ENCODE data around the gene AQR. TPM values are rescaled to one million over a fixed set of nuclear protein-coding genes. Genes with fewer than 3 reads are reported as not detected.

The AQR gene
- polyA plus RNA-seq, 2 donors, result 13.2 to 14.5 TPM

DNA sequence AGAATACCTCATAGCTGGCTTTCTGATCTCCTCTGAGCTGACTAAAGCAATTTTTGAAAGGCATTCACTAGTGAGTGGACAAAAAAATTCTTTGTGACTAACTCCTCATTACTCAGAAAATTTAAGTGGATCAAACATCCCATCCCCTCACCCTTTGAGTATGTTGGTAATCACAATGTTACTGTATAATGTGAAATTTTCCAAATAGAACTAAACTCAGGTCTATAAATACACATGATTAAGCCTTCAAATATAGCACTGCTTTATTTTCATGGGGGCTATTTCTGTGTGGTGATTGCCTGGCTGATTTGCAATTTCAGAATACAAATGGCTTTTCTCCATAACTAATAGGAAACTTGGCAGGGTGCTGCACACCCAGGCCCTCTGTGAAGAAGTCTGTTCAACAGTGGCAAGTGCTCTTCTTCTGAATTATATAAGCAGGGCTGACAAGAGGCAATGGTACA is 128.2 kb downstream of the AQR start:
- H3K4me3 ChIP-seq (ENCODE audit: low read depth in 1 of 2, low read length in 2 of 2), result no peak overlapping the region
- no peak overlapping the region for H3K27ac ChIP-seq (ENCODE audit: low read depth in 2 of 2, low read length in 1 of 2)
- no peaks in the 10 kb centered on the region for H3K27me3 ChIP-seq (ENCODE audit: control insufficient read depth in 1 of 2, insufficient read depth in 2 of 2, low read length in 2 of 2)
- H3K9me3 ChIP-seq (ENCODE audit: control insufficient read depth in 2 of 2, insufficient read depth in 1 of 2, low read depth in 1 of 2, low read length in 1 of 2), result peaks cover 0 to 2% of the 10 kb centered on the region in 2 donors
- H3K4me1 ChIP-seq (ENCODE audit: control insufficient read depth in 2 of 2, insufficient read depth in 2 of 2, low read length in 1 of 2), result no peaks in the 10 kb centered on the region
- no peaks in the 10 kb centered on the region for H3K36me3 ChIP-seq (ENCODE audit: control insufficient read depth in 2 of 2, insufficient read depth in 2 of 2, low read length in 1 of 2)

DNA sequence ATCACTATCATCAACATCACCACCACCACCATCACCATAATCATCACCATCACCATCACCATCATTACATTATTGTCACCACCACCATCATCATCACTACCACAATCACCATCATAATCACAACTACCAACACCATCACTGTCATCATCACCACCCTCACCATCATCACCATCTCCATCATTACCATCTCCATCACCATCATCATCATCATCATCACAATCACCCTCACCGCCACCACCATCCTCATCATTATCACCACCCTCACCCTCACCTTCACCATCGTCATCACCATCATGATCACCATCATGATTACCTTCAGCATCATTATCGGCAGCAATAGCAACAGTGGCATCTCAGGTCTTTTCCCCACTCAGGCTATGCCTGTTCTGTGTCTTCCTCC is 131.3 kb downstream of the AQR start:
- 89 to 97% methylated on average over 3 of the region's 3 CpGs for WGBS, 2 donors
- H3K9me3 ChIP-seq (ENCODE audit: control insufficient read depth in 2 of 2, insufficient read depth in 1 of 2, low read depth in 1 of 2, low read length in 1 of 2), result peaks cover 0 to 2% of the 10 kb centered on the region in 2 donors
- no peaks in the 10 kb centered on the region for H3K4me1 ChIP-seq (ENCODE audit: control insufficient read depth in 2 of 2, insufficient read depth in 2 of 2, low read length in 1 of 2)
- no peak overlapping the region for H3K4me3 ChIP-seq (ENCODE audit: low read depth in 1 of 2, low read length in 2 of 2)
- no peaks in the 10 kb centered on the region for H3K36me3 ChIP-seq (ENCODE audit: control insufficient read depth in 2 of 2, insufficient read depth in 2 of 2, low read length in 1 of 2)
- no peaks in the 10 kb centered on the region for H3K27me3 ChIP-seq (ENCODE audit: control insufficient read depth in 1 of 2, insufficient read depth in 2 of 2, low read length in 2 of 2)
- H3K27ac ChIP-seq (ENCODE audit: low read depth in 2 of 2, low read length in 1 of 2), result no peak overlapping the region

DNA sequence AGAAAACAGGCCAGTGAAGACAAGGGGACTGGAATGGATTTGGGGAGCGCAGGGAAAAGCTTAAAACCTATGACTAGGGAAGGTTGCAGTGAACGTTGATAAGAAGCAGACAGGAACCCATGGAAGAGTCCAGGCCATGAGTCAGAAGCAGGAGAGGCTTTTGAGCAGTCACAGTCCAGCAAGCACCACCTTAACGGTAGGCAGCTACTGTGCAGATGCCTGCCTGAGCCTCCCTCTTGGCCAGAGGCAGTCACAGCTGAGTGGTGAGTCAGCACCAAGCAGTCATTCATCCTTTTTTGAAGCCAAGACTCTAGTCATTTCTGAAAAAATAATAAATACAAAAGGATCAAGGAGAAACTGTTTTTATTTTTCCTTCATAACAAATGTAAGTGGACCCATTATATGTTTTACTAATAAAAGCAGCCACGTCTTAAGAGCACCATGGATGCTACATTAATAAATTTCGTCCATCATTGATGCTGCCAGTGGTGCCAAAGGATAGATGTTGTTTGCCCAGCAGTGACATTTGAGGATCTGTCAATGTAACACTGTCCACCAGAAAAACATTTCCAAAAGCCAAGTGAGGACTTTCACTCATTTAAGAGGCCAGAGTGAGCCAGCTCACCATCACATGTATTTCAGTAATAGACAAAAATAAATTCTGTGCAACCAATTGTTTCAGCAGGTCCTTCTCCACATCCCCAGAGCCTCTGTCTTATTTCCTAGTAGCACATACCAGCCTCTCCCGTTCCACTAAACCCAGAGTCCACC is 132.1 kb downstream of the AQR start:
- no peak overlapping the region for H3K27ac ChIP-seq (ENCODE audit: low read depth in 2 of 2, low read length in 1 of 2)
- WGBS, 2 donors, result 44 to 59% methylated on average over 6 of the region's 6 CpGs

DNA sequence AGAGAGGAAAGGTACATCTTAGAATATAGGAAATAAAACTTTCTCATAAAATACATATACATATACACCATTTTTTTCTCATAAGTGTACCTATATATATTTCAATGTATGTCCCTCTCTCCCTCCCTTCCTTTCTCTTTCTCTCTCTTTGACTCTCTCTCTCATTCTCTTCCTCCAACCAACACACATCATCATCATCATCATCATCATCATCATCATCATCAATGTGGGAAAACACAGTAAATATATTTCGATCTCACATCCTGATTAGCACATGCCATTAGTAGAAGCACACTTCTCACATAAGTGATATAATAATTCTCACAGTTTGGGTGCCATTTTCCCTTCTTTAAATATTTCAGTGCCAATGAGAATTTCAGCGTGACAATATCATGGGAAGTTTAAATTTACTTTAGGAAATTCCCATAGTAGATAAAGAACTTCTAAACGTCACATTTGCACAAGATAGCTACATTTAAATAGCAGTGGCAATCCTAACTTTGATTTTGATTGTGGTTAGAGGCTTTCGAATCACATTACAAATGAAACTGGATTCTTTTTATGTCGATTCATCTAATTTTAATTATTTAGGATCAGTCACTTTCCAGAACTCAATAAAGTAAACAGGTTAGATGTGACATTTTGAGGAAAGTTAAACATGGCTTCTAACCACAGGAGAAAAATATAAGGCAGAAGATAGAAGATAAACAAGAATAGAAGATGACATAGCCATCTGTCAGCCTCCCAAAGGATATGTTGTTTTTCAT is 141.2 kb downstream of the AQR start:
- WGBS, 2 donors, result 71 to 77% methylated on average over 5 of the region's 5 CpGs
- H3K36me3 ChIP-seq (ENCODE audit: control insufficient read depth in 2 of 2, insufficient read depth in 2 of 2, low read length in 1 of 2), result no peaks in the 10 kb centered on the region
- no peak overlapping the region for H3K4me3 ChIP-seq (ENCODE audit: low read depth in 1 of 2, low read length in 2 of 2)
- H3K4me1 ChIP-seq (ENCODE audit: control insufficient read depth in 2 of 2, insufficient read depth in 2 of 2, low read length in 1 of 2), result no peaks in the 10 kb centered on the region
- no peaks in the 10 kb centered on the region for H3K27me3 ChIP-seq (ENCODE audit: control insufficient read depth in 1 of 2, insufficient read depth in 2 of 2, low read length in 2 of 2)
- H3K9me3 ChIP-seq (ENCODE audit: control insufficient read depth in 2 of 2, insufficient read depth in 1 of 2, low read depth in 1 of 2, low read length in 1 of 2), result no peaks in the 10 kb centered on the region
- no peak overlapping the region for H3K27ac ChIP-seq (ENCODE audit: low read depth in 2 of 2, low read length in 1 of 2)

More for the DNA sequence above, 132.1 kb downstream of the AQR start:
- H3K4me3 ChIP-seq (ENCODE audit: low read depth in 1 of 2, low read length in 2 of 2), result no peak overlapping the region
- H3K36me3 ChIP-seq (ENCODE audit: control insufficient read depth in 2 of 2, insufficient read depth in 2 of 2, low read length in 1 of 2), result no peaks in the 10 kb centered on the region
- peaks cover 0 to 2% of the 10 kb centered on the region in 2 donors for H3K9me3 ChIP-seq (ENCODE audit: control insufficient read depth in 2 of 2, insufficient read depth in 1 of 2, low read depth in 1 of 2, low read length in 1 of 2)
- H3K4me1 ChIP-seq (ENCODE audit: control insufficient read depth in 2 of 2, insufficient read depth in 2 of 2, low read length in 1 of 2), result no peaks in the 10 kb centered on the region
- no peaks in the 10 kb centered on the region for H3K27me3 ChIP-seq (ENCODE audit: control insufficient read depth in 1 of 2, insufficient read depth in 2 of 2, low read length in 2 of 2)

DNA sequence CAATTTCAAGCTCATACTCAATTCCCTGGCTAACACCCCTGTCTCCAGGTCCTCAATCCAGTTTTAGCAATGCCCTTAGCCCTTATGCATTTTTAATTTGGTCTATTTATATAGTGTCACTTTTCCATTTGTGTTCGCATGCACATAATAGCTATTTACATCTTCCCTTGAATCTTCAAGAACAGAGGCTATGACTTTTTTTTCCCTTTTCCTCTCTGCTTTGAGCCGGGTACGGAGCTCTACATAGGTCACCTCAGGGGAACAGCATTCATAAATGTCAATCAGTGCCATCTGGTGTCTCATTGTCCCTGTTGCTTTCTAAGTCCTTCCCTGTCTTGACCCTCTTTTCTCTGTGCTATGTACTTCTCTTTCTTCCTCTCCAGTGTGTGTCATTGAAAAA is 147.7 kb downstream of the AQR start:
- no peaks in the 10 kb centered on the region for H3K27me3 ChIP-seq (ENCODE audit: control insufficient read depth in 1 of 2, insufficient read depth in 2 of 2, low read length in 2 of 2)
- WGBS, 2 donors, result 71 to 76% methylated on average over 3 of the region's 3 CpGs
- no peak overlapping the region for H3K4me3 ChIP-seq (ENCODE audit: low read depth in 1 of 2, low read length in 2 of 2)
- no peak overlapping the region for H3K27ac ChIP-seq (ENCODE audit: low read depth in 2 of 2, low read length in 1 of 2)
- no peaks in the 10 kb centered on the region for H3K9me3 ChIP-seq (ENCODE audit: control insufficient read depth in 2 of 2, insufficient read depth in 1 of 2, low read depth in 1 of 2, low read length in 1 of 2)
- no peaks in the 10 kb centered on the region for H3K36me3 ChIP-seq (ENCODE audit: control insufficient read depth in 2 of 2, insufficient read depth in 2 of 2, low read length in 1 of 2)
- no peaks in the 10 kb centered on the region for H3K4me1 ChIP-seq (ENCODE audit: control insufficient read depth in 2 of 2, insufficient read depth in 2 of 2, low read length in 1 of 2)

DNA sequence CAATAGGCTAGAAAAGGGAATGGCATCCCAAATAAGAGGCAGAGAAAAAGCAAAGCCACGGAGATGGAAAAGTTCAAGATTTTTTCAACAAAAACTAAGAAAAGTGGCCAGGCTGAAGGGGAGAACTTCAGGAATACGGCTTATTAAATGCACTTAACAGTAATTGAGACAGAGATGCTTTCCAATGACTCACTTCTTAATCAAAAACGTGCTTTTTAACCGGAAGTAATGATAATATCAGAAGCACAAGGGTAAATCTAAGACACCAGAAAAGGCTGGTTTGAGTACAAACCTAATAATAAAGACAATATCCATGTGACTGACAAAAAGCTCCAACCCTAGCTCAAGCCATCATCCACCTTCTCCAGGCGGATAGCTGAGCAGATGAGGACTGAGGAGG is 149.4 kb downstream of the AQR start:
- Histone ChIP-seq H3K27me3 (ENCODE audit: control insufficient read depth in 1 of 2, insufficient read depth in 2 of 2, low read length in 2 of 2) (no peaks in the 10 kb centered on the region), H3K4me1 (ENCODE audit: control insufficient read depth in 2 of 2, insufficient read depth in 2 of 2, low read length in 1 of 2) (no peaks in the 10 kb centered on the region), H3K36me3 (ENCODE audit: control insufficient read depth in 2 of 2, insufficient read depth in 2 of 2, low read length in 1 of 2) (no peaks in the 10 kb centered on the region), H3K4me3 (ENCODE audit: low read depth in 1 of 2, low read length in 2 of 2) (no peak overlapping the region), H3K9me3 (ENCODE audit: control insufficient read depth in 2 of 2, insufficient read depth in 1 of 2, low read depth in 1 of 2, low read length in 1 of 2) (no peaks in the 10 kb centered on the region), H3K27ac (ENCODE audit: low read depth in 2 of 2, low read length in 1 of 2) (no peak overlapping the region)
- 78 to 81% methylated on average over 5 of the region's 5 CpGs for WGBS, 2 donors

DNA sequence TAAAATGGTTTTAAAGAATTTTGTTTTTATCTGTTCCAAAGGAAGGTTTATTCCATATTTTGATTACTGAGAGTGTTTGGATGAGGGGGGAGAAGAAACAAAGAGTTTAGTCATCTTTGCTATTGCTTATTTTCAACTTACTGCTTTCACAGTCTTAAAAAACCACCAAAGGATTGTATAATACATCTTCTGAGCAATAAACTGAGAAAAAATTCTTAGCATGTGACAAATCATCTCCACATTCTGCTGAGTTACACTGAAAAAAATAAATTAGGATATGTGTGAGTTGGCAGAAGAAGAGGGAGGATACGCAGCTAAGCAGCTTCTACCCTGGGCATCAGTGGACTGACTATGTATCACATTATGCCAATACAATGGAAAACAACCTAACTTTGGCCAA is 151.0 kb downstream of the AQR start:
- Histone ChIP-seq H3K27me3 (ENCODE audit: control insufficient read depth in 1 of 2, insufficient read depth in 2 of 2, low read length in 2 of 2) (no peaks in the 10 kb centered on the region), H3K36me3 (ENCODE audit: control insufficient read depth in 2 of 2, insufficient read depth in 2 of 2, low read length in 1 of 2) (no peaks in the 10 kb centered on the region), H3K9me3 (ENCODE audit: control insufficient read depth in 2 of 2, insufficient read depth in 1 of 2, low read depth in 1 of 2, low read length in 1 of 2) (no peaks in the 10 kb centered on the region), H3K4me3 (ENCODE audit: low read depth in 1 of 2, low read length in 2 of 2) (no peak overlapping the region), H3K4me1 (ENCODE audit: control insufficient read depth in 2 of 2, insufficient read depth in 2 of 2, low read length in 1 of 2) (no peaks in the 10 kb centered on the region), H3K27ac (ENCODE audit: low read depth in 2 of 2, low read length in 1 of 2) (no peak overlapping the region)
- WGBS, 2 donors, result 89 to 92% methylated on average over 1 of the region's 1 CpG

DNA sequence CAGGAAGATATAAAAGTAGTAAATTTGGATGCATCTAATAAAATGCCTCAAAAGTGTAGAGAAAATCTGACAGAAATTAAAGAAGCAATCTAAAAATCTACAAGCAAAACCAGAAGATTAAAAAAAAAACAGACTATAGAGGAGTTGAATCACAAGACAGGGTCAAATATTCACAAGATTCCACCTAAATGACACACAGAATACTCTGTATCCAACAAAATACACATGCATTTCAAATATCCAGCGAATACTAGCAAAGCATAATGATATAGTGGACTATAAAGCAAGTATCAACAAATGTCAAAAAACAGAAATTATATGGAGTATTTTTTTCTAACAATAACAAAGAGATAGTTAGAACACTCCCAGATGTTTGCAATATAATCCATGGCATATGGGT is 153.7 kb downstream of the AQR start:
- Histone ChIP-seq H3K4me3 (ENCODE audit: low read depth in 1 of 2, low read length in 2 of 2) (no peak overlapping the region), H3K27ac (ENCODE audit: low read depth in 2 of 2, low read length in 1 of 2) (no peak overlapping the region), H3K36me3 (ENCODE audit: control insufficient read depth in 2 of 2, insufficient read depth in 2 of 2, low read length in 1 of 2) (no peaks in the 10 kb centered on the region), H3K4me1 (ENCODE audit: control insufficient read depth in 2 of 2, insufficient read depth in 2 of 2, low read length in 1 of 2) (no peaks in the 10 kb centered on the region), H3K27me3 (ENCODE audit: control insufficient read depth in 1 of 2, insufficient read depth in 2 of 2, low read length in 2 of 2) (no peaks in the 10 kb centered on the region), H3K9me3 (ENCODE audit: control insufficient read depth in 2 of 2, insufficient read depth in 1 of 2, low read depth in 1 of 2, low read length in 1 of 2) (no peaks in the 10 kb centered on the region)
- WGBS, 2 donors, result 50 to 63% methylated on average over 1 of the region's 1 CpG

DNA sequence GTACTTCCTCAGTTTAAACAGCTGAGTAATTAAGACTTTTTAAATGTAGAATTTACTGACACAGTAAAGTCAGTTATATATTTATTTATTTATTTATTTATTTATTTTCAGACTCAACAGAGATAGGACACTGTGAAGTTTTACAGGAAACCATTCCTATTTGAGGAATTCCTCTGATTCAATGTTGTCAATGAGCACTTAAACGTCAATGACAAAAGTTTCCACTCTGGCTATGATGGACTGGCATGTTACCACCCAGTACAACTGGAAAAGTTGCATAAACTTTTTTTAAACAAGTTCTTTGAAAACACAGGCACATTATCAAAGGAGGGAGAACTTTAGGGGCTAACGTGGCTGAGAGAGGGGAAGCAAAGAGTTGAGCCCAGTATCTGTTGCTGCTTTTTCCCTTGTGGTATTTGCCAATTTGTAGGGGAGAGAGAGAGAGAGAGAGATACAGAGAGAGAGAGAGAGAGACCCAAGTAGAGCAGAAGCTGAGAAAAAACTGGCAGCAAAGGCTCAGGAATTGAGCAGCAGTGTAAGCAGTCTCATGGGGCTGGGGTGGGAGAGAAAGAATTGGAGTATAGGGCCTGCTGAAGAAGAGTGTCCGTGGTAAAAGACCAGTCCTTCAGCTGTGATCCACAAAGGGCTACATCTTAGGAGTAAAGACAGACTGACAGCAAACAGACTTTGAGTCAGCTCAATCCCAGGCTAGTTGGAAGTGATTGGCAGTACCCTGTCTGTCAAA is 155.9 kb downstream of the AQR start:
- Histone ChIP-seq H3K4me1 (ENCODE audit: control insufficient read depth in 2 of 2, insufficient read depth in 2 of 2, low read length in 1 of 2) (no peaks in the 10 kb centered on the region), H3K9me3 (ENCODE audit: control insufficient read depth in 2 of 2, insufficient read depth in 1 of 2, low read depth in 1 of 2, low read length in 1 of 2) (no peaks in the 10 kb centered on the region), H3K4me3 (ENCODE audit: low read depth in 1 of 2, low read length in 2 of 2) (no peak overlapping the region), H3K27me3 (ENCODE audit: control insufficient read depth in 1 of 2, insufficient read depth in 2 of 2, low read length in 2 of 2) (no peaks in the 10 kb centered on the region), H3K27ac (ENCODE audit: low read depth in 2 of 2, low read length in 1 of 2) (no peak overlapping the region), H3K36me3 (ENCODE audit: control insufficient read depth in 2 of 2, insufficient read depth in 2 of 2, low read length in 1 of 2) (no peaks in the 10 kb centered on the region)
- WGBS, 2 donors, result 45 to 51% methylated on average over 3 of the region's 3 CpGs
